ENCODE results near the gene WDSUB1. TPM values are rescaled to one million over a fixed set of nuclear protein-coding genes. Genes with fewer than 3 reads are reported as not detected.

The WDSUB1 gene
- total RNA-seq, 2 donors from 2014 or later = 2.6 to 5.9 TPM

DNA sequence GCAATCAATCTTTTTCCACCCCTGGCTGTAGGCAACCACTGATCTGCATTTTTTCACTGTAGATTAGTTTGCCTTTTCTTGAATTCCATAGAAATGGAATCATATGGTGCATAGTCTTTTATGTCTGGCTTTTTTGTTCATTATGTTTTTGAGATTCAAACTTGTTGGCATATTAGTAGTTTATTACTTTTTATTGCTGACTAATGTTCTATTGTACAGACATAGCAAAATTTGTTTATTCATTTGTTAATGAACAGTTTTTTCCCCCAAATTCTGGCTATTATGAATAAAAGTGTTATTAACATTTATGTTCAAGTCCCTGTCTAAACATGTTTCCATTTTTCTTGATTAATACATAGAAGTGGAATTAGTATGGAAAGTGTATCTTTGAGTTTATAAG lies 21.4 kb upstream of the WDSUB1 start:
- Histone ChIP-seq H3K4me1 (no peaks in the 10 kb centered on the region), H3K36me3 (replicated peaks in 1 of 2; ENCODE audit: insufficient read depth in 1 of 2, low read depth in 2 of 2) (no peaks in the 10 kb centered on the region), H3K9me3 (no peaks in the 10 kb centered on the region), H3K27me3 (no peaks in the 10 kb centered on the region), H3K4me3 (no peak overlapping the region), H3K27ac (no peak overlapping the region)
- DNase-seq (no peak), ATAC-seq (no peak)
- intact Hi-C loops (cut with DNase I) = no loop called here
- TF ChIP-seq, protein P1, sequence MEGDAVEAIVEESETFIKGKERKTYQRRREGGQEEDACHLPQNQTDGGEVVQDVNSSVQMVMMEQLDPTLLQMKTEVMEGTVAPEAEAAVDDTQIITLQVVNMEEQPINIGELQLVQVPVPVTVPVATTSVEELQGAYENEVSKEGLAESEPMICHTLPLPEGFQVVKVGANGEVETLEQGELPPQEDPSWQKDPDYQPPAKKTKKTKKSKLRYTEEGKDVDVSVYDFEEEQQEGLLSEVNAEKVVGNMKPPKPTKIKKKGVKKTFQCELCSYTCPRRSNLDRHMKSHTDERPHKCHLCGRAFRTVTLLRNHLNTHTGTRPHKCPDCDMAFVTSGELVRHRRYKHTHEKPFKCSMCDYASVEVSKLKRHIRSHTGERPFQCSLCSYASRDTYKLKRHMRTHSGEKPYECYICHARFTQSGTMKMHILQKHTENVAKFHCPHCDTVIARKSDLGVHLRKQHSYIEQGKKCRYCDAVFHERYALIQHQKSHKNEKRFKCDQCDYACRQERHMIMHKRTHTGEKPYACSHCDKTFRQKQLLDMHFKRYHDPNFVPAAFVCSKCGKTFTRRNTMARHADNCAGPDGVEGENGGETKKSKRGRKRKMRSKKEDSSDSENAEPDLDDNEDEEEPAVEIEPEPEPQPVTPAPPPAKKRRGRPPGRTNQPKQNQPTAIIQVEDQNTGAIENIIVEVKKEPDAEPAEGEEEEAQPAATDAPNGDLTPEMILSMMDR (IDR thresholded peaks at IDR 0.05) = no peak
- TF ChIP-seq POLR2A (IDR thresholded peaks at IDR 0.05) = no peak

GRCh38 chr2:159300586-159300985 lies 14.1 kb upstream of the WDSUB1 start:
- Histone ChIP-seq H3K36me3 (replicated peaks in 1 of 2; ENCODE audit: insufficient read depth in 1 of 2, low read depth in 2 of 2) (no peaks in the 10 kb centered on the region), H3K4me1 (no peaks in the 10 kb centered on the region), H3K4me3 (no peak overlapping the region), H3K27me3 (no peaks in the 10 kb centered on the region), H3K27ac (no peak overlapping the region), H3K9me3 (no peaks in the 10 kb centered on the region)
- intact Hi-C loops (cut with DNase I) = no loop called here
- ATAC-seq (no peak), DNase-seq (peak in 1 of 4 donors; percentile 9)
- TF ChIP-seq, protein P1 (IDR thresholded peaks at IDR 0.05) = no peak
- no peak for TF ChIP-seq POLR2A (IDR thresholded peaks at IDR 0.05)
- WGBS, 2 donors = 29 to 38% methylated on average over 3 of the region's 3 CpGs

GRCh38 chr2:159298967-159299366 lies 12.5 kb upstream of the WDSUB1 start:
- Histone ChIP-seq H3K4me3 (no peak overlapping the region), H3K36me3 (replicated peaks in 1 of 2; ENCODE audit: insufficient read depth in 1 of 2, low read depth in 2 of 2) (no peaks in the 10 kb centered on the region), H3K27me3 (no peaks in the 10 kb centered on the region), H3K27ac (no peak overlapping the region), H3K9me3 (no peaks in the 10 kb centered on the region), H3K4me1 (no peaks in the 10 kb centered on the region)
- DNase-seq = no peak
- intact Hi-C loops (cut with DNase I) = no loop called here
- TF ChIP-seq, protein P1 (IDR thresholded peaks at IDR 0.05) = no peak
- no peak for TF ChIP-seq POLR2A (IDR thresholded peaks at IDR 0.05)
- ATAC-seq = no peak

GRCh38 chr2:159297042-159297707 lies 10.7 kb upstream of the WDSUB1 start:
- 79 to 81% methylated on average over 5 of the region's 5 CpGs for WGBS, 2 donors
- no peak overlapping the region for H3K27ac ChIP-seq
- TF ChIP-seq POLR2A (IDR thresholded peaks at IDR 0.05) = no peak
- TF ChIP-seq, protein P1 (IDR thresholded peaks at IDR 0.05) = no peak
- intact Hi-C loops (cut with DNase I) = no loop called here
- no peaks in the 10 kb centered on the region for H3K27me3 ChIP-seq
- DNase-seq (no peak), ATAC-seq (no peak)
- no peak overlapping the region for H3K4me3 ChIP-seq
- no peaks in the 10 kb centered on the region for H3K4me1 ChIP-seq
- no peaks in the 10 kb centered on the region for H3K36me3 ChIP-seq (replicated peaks in 1 of 2; ENCODE audit: insufficient read depth in 1 of 2, low read depth in 2 of 2)
- no peaks in the 10 kb centered on the region for H3K9me3 ChIP-seq

DNA sequence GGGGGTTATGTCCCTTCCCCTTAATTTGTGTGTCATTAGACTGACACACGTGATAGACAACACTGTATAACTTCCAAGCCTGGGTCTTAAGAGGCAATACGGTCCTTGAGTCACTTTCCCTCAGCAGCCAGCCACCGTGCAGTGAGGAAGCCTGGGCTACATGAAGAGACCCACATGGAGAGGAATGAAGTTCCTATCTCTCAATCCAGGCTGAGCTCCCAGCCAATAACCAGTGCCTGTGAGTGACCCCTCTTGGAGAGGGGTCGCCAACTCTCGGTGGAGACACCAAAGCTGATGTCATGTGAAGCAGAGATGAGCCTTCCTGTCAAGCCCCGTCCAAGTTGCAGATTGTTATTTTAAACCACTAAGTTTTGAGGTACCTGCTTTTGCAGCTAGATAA lies 5.7 kb upstream of the WDSUB1 start:
- Histone ChIP-seq H3K9me3 (no peaks in the 10 kb centered on the region), H3K4me1 (peaks cover 5% of the 10 kb centered on the region), H3K36me3 (replicated peaks in 1 of 2; ENCODE audit: insufficient read depth in 1 of 2, low read depth in 2 of 2) (no peaks in the 10 kb centered on the region), H3K27ac (no peak overlapping the region), H3K27me3 (no peaks in the 10 kb centered on the region), H3K4me3 (no peak overlapping the region)
- 65 to 66% methylated on average over 6 of the region's 6 CpGs for WGBS, 2 donors
- no peak for ATAC-seq
- no peak for DNase-seq
- intact Hi-C loops (cut with DNase I) = no loop called here
- no peak for TF ChIP-seq POLR2A (IDR thresholded peaks at IDR 0.05)
- TF ChIP-seq, protein P1 (IDR thresholded peaks at IDR 0.05) = no peak
